Measurements from ENCODE around the gene PRKCB.

The PRKCB gene

DNA sequence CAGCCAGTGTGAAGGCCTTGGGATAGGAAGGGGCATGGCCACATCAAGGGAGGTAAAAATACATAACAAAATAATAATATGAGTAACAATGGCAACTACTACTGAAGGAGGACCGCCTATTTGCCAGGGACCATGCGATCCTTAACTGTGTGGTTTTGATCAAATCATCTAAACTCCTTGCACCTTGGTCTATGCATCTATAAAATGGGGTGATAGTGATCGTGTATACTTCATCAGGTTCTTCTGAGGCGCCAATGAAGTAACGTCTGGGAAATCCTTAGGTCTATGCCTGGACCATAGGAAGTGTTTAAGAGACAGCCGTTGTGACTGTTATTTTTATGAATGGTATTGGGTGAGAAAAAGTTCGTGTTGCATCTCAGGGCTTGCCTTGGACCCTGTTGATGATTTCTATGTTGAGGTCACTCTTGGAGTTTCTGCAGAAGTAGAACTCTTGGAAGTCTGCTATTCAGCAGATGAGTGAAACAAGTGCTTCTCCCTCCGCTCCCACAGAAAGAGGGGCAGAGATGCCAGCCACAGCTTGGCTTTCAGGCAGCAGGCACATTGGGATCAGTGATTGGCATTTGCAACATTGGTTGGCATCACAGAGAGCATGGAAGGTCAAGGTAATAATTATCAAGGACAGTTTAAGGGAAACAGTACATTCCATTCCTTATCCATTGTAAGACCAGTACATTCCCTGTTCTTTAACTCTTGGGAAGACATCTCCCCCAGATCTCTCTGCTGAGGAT lies 63.1 kb downstream of the PRKCB start:
- TF ChIP-seq, protein P1, sequence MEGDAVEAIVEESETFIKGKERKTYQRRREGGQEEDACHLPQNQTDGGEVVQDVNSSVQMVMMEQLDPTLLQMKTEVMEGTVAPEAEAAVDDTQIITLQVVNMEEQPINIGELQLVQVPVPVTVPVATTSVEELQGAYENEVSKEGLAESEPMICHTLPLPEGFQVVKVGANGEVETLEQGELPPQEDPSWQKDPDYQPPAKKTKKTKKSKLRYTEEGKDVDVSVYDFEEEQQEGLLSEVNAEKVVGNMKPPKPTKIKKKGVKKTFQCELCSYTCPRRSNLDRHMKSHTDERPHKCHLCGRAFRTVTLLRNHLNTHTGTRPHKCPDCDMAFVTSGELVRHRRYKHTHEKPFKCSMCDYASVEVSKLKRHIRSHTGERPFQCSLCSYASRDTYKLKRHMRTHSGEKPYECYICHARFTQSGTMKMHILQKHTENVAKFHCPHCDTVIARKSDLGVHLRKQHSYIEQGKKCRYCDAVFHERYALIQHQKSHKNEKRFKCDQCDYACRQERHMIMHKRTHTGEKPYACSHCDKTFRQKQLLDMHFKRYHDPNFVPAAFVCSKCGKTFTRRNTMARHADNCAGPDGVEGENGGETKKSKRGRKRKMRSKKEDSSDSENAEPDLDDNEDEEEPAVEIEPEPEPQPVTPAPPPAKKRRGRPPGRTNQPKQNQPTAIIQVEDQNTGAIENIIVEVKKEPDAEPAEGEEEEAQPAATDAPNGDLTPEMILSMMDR (IDR thresholded peaks at IDR 0.05; ENCODE audit: control insufficient read depth, insufficient read depth, low read depth, low read length, missing control alignments), result no peak
- no peak overlapping the region for H3K4me3 ChIP-seq (ENCODE audit: control insufficient read depth, low read depth, low read length)
- no peak for DNase-seq (ENCODE audit: low read depth)

DNA sequence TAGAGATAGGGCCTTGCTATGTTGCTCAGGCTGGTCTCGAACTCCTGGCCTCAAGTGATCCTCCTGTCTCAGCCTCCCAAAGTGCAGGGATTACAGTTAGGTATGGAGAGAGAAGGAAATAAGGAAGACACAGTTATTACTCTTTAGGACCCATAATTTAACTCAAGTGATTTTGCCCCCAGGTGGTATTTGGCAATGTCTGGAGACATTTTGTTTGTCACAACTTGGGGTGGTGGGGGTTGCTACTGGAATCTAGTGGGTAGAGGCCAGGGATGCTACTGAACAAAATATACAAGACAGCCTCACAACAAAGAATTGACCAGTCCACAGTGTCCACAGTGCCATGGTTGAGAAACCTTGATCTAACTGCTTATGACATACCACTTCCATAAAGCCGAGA lies 64.1 kb downstream of the PRKCB start:
- TF ChIP-seq, protein P1 (IDR thresholded peaks at IDR 0.05; ENCODE audit: control insufficient read depth, insufficient read depth, low read depth, low read length, missing control alignments), result no peak
- H3K4me3 ChIP-seq (ENCODE audit: control insufficient read depth, low read depth, low read length), result no peak overlapping the region
- DNase-seq (ENCODE audit: low read depth), result no peak

DNA sequence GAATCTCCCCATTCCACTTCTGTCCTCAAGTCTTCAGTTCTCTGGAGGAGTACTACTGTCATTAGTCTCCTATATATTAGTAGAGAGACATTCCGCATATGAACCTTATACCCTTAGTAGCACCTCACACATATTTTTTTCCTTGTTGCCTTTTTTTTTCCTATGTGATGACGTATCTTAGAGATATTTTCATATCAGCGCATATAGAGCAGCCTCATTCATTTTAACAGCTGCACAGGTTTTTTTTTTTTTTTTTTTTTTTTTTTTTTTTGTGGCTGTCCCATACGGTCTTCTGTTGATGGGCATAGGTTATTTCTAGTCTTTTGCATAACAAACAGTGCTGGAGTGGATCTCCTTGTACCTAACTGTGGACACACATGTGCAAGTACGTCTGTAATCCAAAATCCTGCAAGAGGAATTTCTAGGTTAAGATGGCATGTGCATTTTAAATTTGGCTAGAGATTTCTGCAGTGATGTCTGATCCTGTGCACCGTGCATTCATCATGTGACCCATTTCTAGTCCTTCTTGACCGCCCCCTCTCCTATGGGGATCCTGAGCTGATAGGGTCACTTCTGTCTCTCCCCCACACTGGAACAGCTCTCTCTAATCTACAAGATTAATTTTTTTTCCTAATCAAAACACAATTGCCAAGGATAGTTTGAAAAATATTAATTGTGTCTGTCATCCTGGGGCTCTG lies 64.8 kb downstream of the PRKCB start:
- DNase-seq (ENCODE audit: low read depth), result no peak
- TF ChIP-seq, protein P1 (IDR thresholded peaks at IDR 0.05; ENCODE audit: control insufficient read depth, insufficient read depth, low read depth, low read length, missing control alignments), result no peak
- H3K4me3 ChIP-seq (ENCODE audit: control insufficient read depth, low read depth, low read length), result no peak overlapping the region

DNA sequence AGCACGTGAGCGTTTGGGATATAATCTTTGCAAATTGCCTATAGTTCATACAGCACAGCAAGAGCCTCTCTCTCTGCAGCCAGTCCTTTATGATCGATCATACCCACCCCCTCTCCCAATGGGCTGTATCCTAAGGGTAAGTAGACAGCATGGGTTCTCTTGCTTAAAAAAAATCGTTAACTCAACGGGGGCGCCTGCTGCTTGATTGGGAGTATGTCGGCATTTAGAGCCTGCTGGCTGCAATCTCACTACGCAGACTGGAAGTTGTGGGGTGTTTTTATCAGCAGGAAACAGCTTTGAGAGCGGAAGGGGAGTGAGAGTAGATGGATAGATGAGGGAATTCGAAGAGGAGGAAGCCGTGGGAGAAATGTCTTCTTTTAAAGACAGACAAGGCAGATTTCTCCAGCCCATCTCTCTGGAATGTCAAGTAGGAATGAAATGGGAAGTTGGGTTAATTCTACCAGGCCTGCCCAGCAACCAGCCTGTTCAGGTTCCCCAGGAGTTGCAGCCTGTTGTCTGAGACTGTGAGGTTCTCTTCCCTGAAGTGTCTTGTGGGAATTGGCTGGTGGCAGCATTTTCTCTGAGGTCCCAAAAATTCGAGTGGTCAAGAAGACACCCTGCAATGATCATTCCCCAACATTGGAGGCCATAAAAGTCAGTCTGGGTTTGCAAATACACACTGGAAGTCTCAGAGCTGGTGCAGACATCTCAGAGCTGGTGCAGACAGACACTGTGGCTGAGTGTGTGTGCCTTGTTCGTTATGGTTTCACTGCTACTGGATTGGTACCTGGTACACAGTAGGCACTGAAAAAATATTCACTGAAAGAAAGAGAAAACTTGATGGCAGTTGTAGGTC lies 65.6 kb downstream of the PRKCB start:
- no peak overlapping the region for H3K4me3 ChIP-seq (ENCODE audit: control insufficient read depth, low read depth, low read length)
- no peak for DNase-seq (ENCODE audit: low read depth)
- TF ChIP-seq, protein P1 (IDR thresholded peaks at IDR 0.05; ENCODE audit: control insufficient read depth, insufficient read depth, low read depth, low read length, missing control alignments), result no peak

DNA sequence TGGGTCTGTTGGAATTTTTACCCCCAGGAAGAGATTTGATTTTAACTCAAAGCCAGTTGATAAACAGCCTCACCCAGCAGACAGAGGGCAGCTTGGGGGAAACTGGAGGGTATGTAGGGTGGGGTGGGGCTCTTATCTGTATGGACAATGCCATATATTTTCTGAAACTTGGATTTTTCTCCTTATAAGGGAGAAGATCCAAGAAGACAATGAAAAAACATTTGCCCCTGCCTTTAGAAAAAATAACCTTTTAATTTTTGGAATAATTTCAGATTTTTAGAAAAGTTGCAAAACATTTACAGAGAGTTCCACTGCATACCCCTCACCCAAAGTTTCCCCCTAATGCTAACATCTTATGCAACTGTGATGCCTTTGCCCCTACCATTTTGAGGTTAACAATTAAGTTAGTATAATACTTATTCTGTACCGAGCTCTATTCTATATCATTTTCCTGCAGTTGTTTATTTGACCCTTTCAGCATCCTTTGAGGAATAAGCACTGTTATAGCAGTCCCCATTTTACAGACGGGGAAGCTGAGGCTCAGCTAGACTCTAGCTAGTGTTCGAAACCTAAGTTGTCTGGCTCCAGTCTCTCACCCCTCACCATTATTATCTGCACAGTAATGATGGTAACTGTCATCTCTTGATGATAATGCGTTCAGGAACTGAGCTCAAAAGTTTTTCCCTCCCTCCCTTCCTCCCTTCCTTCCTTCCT lies 66.4 kb downstream of the PRKCB start:
- TF ChIP-seq, protein P1 (IDR thresholded peaks at IDR 0.05; ENCODE audit: control insufficient read depth, insufficient read depth, low read depth, low read length, missing control alignments), result no peak
- DNase-seq (ENCODE audit: low read depth), result no peak
- H3K4me3 ChIP-seq (ENCODE audit: control insufficient read depth, low read depth, low read length), result no peak overlapping the region
